Measurements from ENCODE around the gene SLC6A5. TPM values are rescaled to one million over a fixed set of nuclear protein-coding genes. Genes with fewer than 3 reads are reported as not detected.

Gene SLC6A5
- total RNA-seq, 1 donor from 2014 or later = not detected

DNA sequence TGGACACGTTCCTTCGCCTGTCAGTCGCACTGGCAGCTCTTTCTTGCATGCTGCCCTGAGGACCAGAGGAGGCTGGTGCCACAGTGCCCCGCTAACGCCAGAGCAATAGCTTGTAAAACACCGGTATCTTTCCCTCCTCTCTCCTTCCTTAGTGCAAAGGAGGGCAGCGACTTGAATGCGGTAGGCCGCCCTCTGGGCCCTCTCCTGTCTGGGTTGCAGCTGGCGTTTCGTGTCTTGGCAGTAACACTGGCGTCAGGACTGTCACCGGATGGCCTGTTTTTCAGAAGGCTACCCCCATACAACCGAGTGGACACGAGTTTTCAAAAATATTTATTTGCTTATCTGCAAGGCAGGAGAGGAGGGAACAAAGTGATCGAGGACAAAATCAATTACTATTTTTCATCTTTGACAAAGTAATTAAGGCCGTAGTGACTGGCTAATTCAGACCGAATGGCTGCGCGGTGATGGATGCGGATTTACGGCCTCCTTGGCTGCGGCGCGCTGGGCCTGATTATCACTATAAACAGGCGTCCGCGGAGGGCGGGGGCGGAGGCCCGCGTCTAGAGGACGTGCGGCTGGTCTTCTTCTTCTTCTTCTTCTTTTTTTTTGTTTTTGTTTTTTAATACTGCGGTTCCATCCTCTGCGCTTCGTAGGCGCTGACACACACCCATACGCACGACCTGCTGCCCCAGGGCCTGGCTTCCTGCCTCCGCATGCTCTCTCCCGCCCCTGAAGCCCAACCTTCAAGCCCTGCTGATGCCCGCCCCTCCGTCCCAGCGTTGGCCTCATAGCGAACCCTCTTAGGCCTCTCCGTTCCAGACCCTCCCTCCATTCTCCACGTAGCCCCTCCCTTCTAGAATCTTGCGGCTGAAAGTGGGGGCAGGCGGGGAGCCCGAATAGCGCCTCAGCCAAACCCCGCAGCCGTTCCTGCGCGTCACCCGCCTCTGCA, 2.9 kb upstream of the SLC6A5 start:
- no peak for DNase-seq (ENCODE audit: low spot score)

DNA sequence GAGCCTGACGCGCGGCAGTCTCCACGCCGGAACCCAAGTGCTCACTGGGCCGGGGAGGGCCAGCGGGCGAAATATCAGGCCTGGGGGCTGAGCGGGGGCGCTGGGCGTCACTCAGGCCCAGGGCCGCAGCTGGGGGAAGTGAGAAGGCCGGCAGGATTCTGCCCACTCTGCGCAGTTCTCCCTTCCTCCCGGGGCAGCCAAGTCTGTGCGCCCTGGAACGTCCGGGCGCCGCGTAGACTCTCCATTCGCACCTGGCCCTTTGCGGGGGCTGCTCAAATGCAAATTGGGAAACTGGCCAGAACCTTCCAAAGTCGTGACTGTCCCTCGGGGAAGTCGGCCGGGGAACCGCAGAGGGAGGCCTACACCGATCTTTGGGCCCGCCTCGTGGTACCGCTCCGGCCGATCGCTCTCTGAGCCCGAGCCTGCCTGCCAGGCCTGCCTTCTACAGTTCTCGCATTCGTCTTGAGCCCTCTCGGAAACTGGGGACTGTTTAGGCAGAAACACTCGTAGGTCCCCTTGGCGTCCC, 2.2 kb upstream of the SLC6A5 start:
- DNase-seq (ENCODE audit: low spot score) = no peak

DNA sequence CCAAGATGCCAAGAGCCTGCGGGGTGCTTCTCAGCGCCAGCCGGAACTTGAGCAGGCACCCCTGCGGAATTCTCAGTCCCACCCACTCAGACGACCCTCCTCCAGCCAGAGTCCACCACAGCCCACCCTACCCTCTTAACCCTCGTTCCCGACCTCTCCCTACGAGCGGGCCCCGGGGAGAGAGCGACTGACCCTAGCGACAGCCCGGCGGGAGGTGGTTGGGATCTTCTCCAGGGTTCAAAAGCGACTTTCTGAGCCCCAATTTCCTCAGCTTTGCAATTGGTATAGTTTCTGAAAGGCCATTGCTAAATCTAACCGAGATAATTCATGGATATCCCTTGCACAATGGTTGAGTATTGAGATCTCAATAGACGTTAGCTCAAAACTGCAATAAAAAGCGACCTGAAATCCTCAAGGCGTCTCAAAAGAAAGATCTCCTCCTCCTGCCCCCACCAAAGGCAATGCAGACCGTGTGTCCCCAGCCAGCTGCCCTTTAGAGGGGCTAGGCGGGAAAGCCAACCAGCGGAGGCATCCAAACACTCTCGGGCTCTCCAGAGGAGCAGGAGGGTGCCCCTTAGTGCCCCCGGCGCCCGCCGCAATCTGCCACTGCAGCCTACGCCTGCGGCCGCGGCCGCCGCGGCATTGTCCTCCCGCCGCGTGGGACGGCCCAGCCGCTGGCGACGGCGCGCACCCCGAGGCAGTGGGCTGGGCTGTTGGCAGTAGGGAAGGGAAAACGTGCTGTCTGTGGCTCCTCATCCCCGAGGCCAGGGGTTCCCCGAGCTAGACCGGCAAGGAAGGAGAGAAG, 1.5 kb upstream of the SLC6A5 start:
- no peak for DNase-seq (ENCODE audit: low spot score)

DNA sequence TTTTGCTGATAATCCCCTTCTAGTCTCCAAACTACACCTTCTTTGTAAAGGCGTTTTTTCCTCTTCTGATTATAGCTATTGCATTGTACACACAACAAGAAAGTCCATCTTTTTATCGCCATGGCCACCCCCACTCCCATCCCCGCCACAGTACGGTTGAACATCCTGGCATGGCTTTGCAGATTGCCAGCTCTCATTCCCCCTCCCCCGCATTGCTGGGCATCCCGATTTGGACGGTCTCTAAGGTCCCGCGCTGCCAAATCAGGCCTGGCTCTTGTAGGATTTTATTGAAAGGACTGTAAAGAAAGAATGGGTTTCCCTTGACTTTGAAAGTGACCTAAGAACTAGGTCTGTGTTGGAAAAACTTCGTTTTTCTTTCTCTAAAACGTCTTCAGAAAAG, 916 bp upstream of the SLC6A5 start:
- no peak for DNase-seq (ENCODE audit: low spot score)

DNA sequence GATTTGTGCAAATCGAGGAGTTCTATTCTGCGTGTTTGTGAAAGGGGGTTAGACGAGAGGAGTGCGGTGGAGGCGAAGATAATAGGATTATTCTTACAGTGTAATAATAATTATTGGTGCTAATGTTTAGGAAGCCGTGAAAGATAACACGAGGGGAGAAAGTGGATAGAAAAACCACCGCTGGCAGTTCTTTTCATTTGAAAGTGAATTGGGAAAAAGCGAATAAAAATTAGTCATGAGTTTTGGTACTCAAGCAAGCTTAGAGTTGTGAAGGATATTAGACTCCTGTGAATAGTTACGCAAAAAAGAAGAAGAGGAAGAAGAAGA, 575 bp downstream of the SLC6A5 start:
- no peak for DNase-seq (ENCODE audit: low spot score)

DNA sequence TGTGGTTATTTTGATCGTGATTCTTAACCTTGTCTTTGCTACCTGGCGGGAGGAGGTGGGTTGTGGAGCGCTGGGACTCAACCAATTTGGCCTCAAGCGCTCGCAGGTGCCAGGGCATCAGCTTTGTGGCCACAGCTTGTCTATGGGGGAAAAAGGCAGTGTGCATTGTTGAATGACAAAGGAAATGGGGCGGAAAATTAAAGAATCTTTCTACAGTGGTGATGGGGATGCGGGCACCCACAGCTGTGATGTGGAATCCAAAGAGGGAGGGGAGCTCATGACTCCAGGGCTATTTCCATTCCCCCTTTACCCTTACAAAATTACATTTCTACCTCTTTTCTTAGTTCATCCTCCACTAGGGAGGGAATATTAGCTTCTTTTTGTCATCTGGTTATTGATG, 1.1 kb downstream of the SLC6A5 start:
- no peak for DNase-seq (ENCODE audit: low spot score)

DNA sequence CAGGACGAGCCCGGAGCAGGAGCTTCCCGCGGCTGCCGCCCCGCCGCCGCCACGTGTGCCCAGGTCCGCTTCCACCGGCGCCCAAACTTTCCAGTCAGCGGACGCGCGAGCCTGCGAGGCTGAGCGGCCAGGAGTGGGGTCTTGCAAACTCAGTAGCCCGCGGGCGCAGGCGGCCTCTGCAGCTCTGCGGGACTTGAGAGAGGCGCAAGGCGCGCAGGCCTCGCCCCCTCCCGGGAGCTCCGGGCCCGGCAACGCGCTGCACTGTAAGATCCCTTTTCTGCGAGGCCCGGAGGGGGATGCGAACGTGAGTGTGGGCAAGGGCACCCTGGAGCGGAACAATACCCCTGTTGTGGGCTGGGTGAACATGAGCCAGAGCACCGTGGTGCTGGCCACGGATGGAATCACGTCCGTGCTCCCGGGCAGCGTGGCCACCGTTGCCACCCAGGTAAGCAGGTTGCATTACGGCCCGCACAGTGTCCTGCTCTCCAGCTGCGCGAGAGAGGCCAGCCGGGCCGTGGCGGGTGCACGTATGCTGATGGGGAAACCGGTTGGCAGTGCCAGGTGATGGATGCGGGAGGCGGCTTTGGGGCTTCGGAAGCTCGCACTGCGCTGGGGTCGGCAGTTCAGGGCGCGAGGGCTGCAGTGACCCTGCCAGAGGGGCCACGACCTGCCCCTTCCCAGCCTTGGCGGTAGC, 2.0 kb downstream of the SLC6A5 start:
- DNase-seq (ENCODE audit: low spot score) = no peak

DNA sequence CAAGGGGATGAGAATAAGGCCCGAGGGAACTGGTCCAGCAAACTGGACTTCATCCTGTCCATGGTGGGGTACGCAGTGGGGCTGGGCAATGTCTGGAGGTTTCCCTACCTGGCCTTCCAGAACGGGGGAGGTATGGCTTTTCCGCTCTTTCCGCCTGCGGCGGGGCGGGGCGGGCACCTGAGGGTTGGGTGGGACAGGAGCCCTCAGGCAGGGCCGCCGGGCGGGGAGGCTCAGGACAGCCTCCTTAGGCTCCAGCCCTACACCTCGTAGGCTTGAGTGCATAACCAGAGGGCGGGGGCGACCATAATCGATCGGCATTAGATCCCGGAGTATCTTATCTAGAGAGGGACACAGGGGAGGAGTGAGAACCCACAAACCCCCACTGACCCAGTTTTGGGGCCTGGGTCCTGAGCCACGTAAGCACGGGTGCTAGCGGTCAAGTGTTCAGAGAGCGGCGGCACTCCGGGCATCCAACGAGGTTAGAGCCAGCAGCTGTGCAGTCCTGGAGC, 4.9 kb downstream of the SLC6A5 start:
- DNase-seq (ENCODE audit: low spot score) = no peak

DNA sequence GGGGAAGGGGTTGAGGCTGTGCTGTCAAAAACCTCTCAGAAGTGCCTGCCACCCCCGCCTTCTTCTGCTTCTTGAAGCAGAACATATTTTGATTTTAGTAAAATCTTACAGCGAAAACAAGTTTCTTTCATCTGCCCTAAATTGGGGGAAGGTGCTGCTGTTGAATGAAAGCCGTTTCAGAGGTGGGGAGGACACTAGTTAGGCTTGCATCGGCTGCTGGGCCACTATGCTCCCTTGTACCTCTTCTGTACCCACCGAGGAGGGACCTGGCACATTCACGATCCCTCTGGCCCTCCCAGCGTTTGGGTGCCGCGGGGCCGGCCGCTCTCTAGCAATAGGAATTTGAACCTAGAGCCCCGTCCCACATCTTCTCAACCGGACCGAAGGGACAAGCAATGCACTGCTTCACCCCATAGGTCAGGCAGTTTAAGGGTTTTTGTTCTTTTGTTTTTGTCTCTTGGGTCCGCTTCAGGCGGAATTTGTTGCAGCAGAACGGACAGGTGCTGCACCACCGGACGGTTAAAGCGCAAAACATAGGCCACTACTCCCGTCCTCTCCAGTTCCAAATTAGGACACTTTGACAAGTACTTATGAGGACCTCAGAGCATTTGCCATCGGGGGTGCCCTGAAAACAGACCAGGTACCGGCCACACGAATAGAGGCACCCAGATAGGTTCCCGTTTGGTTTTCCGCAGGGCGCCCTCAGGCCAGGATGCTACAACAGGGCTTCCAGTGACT, 5.6 kb downstream of the SLC6A5 start:
- no peak for DNase-seq (ENCODE audit: low spot score)

DNA sequence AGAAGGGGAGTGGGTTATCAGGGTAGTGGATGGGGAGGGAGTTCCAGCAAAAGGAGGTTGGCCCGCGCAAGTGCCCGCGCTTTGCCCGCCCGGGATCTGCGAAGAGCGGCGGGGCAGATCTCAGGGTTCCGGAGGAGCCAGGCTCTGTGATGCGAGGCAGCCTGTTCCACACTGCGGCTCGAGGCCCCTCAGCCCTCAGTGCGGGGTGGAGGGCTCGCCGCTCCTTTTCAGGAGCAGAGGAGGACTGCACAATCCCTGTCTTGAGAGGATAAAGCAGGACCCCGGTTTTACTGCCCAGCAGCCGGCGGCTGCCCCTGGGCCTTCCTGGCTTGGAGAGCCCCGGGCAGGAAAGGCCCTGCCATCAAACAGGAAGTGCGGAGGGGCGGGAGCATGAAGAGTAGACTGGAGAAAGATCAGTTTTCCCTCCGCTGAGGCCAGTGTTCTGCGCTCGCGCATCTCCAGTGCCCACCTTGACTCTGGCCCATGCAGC, 6.2 kb downstream of the SLC6A5 start:
- no peak for DNase-seq (ENCODE audit: low spot score)

DNA sequence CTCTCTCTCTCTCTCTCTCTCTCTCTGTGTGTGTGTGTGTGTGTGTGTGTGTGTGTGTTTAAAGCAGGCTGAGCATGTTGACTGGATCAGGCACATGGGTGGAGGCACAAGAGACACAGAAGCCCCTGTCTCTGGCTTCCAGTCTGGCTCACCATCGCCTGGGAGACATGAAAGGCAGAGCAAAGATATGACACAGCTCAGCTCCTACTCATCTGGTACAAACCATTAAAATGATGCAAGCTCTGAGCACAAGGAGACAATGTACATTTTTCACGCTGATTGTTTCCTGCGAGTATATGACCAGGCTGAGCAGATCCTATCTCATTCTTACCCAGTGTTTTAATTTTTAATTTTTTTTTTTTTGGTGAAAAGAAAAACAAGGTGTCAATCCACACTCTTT, 9.5 kb downstream of the SLC6A5 start:
- DNase-seq (ENCODE audit: low spot score) = no peak

DNA sequence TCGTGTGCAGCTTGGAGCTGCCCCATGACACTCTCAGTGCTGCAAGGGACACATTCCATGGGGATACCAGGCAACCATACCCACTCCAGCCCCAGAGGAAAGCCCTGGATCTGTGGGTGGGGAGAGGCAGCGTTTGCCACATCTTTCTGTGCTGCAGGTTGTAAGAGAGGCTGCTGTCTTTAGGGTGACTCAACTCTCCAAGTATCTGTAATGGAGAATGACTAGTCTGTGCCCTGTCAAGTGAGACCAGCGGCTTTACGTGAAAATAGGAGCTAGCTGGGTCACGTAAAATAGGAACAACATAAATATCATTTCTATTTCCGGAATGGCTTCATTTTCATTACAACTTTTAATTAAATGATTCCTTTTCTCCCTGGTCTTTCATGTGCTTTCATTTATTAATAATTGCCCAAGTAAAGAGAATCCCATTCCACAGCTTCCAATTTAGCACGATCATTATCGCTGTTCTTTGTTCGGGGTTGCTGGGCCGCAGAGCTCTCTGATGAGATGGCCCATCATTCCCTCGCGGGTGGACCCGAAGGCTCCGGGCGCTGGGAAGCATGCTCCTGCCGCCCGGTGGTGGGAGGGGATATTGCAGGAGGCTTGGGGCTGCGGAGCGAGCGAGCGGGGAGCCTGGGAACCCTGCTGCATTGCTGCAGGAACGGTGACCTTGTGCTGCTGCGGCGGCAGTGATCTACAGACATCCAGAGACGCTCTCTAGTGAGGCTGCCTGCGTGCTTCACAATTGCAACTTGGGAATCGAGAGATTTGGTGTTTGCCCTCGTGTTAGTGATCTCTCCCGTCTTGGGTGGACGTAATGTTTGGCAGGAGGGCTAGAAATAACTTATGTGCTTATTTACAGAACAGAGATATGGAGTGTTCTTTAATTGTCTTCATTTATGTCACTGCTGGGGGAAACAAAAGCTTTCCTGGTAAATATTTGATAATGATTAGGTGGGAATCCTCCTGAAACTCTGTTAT, 10.6 kb downstream of the SLC6A5 start:
- DNase-seq (ENCODE audit: low spot score) = peak; percentile 59

DNA sequence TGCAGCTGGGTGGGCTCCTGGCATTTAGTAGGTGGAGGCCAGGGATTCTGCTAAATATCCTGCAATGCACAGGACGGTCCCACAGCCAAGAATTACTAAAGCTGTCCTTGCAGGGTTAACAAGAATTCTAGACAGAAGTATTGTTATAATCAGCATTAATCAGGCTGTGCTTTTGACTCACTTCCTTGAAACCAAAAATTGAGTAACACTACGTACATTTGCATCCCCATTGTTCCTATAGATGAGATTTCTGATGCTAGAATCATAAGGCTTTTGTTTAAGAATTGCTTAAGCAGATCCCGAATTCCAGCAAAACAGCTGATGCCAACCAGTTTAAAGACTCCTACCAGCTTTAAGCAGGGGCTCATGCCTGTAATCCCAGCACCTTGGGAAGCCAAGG, 11.4 kb downstream of the SLC6A5 start:
- DNase-seq (ENCODE audit: low spot score) = no peak

DNA sequence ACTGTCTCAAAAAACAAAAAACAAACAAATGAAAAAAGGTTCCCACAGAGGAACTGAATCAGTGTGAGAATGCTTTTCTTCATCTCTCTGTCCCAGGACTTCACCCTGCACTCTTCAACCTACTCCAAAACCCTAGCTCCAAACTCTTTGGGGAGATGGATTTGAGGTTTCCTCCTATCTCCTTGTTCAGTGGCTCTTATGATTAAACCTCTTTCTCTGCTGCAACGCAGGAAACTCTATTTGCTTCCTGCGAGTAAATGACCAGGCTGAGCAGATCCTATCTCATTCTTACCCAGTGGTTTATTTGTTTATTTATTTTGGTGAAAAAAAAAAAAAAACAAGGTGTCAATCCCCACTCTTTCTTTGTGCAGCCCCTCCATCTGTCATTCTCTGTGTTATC, 12.0 kb downstream of the SLC6A5 start:
- no peak for DNase-seq (ENCODE audit: low spot score)

DNA sequence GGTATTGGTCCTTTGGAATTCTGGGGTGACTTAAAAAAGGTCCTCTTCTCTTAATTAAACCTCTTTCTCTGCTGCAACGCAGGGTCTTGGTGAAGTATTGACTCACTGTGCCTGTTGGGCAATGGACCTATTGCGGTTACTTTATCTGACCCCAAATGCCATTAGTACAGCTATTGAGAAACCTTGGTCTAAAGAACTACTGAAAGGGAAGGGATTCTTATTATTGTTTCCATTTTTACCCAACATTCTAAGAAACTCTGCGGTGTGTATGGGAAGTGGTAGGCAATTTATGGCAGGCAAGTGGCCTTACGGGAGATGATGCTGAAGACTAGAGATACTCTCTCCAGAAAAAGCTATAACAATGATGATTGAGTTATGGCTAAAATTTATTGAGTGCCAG, 12.5 kb downstream of the SLC6A5 start:
- no peak for DNase-seq (ENCODE audit: low spot score)

DNA sequence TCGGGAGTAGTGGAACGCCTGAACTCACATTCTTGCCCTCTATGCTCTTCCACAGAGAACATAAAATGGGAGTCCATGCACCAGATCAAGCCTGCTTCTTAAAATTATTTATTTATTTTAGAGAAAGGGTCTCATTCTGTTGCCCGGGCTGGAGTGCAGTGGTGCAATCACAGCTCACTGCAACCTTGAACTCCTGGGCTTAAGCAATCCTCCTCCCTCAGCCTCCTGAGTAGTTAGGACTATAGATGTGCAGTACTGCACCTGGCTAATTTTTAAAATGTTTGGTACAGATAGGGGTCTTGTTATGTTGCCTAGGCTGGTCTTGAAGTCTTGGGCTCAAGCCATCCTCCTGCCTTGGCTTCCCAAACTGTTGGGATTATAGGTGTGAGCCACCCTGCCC, 13.0 kb downstream of the SLC6A5 start:
- no peak for DNase-seq (ENCODE audit: low spot score)

DNA sequence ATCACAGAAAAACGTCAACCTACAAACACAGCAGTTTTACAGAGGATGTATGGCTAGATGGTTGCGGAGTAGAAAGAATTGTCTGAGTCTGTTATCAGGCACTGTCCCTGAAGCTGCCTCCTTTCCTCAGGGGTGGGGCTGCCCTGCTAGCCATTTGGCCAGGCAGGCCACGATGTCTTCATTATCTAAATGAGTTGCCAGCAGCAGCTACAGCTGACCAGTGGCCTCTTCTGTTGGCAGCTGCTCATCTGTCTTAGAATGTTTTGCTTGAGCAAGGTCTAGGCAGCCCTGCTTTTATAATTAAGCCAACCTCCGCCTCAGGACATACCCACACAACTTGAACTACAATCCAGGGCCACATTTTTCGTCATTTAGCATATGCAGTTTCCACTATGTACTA, 17.5 kb downstream of the SLC6A5 start:
- DNase-seq (ENCODE audit: low spot score) = no peak

DNA sequence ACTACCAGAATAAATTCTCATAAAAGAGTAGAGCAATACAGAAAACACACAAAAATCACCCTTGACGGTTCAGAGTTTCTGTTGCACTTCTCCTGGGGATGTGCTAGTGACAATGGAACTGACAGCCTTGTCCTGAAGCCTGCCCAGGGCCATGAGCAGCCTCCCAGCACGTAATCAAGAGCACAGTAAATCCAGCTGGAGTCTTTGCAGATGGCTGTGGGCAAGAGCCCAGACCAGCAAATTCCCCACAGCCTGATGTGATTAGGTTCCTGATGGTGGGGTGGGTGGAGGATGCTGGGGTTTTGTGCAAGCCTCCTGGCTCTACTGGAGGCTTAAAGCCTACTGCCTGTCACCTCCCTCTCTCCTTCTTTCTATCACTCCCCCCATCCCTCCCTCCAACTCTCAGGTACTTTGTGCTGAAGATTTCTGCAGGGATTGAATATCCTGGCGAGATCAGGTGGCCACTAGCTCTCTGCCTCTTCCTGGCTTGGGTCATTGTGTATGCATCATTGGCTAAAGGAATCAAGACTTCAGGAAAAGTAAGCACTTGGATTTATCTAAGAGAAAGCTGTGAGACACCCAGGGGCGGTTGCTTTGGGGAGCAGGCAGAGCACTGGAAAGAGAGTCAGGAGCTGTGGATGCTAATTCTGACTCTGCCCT, 18.1 kb downstream of the SLC6A5 start:
- DNase-seq (ENCODE audit: low spot score) = no peak

DNA sequence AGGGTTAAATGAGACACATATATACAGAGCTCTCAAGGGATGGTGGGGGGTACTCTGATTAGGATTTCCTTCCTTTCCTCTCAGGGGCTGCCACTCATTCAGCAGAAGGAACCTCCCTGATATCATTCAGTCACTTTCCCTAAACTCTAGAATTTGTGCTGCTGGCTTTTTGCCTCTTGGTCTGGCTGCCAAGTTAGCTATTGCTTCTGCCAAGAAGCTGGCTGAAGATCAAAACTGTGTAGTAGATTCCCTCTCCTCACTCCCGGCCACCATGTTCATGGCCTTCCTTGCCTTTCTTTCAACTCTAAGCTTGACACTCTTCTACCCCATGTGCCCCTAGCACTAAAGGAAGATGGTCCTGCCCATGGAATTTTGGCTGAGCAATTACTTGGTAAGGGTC, 18.7 kb downstream of the SLC6A5 start:
- DNase-seq (ENCODE audit: low spot score) = no peak
